HG03135 (cell line): ENCODE results near the gene CRYBA2.
A peak's percentile ranks its signal among the peaks of the same experiment; 100 is the strongest.

Experiments
- ATAC-seq: cut with Tn5 transposase; IDR thresholded peaks from one replicate; pipeline ENCODE4 v1.9.1; 2021; ENCODE audit warnings: mild to moderate bottlenecking, moderate library complexity; ENCODE audit not compliant: unreplicated experiment

CRYBA2 gene

GRCh38 chr2:218983263-218983933 is 9.8 kb downstream of the CRYBA2 start:
- no peak for ATAC-seq

- ATAC-seq, result no peak
Measured at GRCh38 chr2:218982586-218983262, 10.5 kb downstream of the CRYBA2 start.

DNA sequence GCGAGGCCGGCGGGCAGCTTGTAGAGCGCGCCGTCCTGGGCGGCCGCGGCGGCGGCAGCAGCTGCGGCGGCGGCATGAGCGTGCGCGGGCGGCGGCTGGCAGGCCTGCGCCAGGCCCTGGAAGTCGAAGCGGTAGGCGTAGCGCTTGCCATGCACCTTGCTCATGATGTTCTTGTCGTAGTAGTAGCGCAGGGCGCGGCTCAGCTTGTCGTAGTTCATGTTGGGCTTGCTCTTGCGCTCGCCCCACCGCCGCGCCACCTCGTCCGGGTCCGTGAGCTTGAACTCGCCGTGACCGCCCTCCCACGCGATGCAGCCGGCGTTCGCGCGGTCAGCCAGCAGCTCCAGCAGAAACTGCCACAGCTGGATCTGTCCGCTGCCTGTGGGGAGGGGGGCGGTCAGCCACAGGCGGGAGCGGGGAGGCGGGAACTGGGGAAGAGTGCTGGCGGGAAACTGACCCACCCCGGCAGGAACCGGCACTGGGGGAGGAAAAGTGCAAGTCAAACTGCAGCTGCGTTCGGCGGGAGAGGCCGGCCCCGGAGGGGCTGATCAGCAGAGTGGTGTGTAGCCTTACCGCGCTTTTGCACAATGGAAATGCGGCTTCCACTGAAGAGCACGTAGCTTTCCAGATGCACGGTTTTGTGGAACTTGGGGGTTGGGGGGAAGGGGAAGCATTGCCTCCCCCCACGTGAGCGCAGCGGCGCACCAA is 11.2 kb downstream of the CRYBA2 start:
- ATAC-seq, result no peak

DNA sequence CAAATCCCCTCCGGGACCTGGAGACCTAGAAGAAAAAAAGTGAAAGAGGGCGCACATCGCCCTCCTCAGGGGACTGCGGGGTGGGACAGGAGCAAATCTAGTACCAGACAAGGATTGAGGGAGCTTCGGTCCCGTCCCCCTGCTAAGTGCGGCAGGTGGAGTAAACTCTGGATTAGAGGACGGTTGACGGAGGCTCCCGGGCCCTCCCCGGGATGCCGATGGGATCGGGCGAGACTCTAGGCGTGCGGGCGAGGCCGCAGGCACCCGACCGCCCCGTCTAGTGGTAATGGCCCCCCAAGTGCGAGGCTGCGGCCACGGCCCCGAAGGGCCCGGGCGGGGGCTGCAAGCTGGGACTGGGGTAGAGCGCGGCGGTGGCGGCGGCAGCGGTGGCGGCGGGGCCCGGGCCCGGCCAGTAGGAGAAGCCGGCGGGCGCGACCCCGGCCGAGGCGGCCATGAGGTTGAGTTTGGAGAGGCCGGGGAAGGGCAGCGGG is 11.8 kb downstream of the CRYBA2 start:
- ATAC-seq, result no peak

DNA sequence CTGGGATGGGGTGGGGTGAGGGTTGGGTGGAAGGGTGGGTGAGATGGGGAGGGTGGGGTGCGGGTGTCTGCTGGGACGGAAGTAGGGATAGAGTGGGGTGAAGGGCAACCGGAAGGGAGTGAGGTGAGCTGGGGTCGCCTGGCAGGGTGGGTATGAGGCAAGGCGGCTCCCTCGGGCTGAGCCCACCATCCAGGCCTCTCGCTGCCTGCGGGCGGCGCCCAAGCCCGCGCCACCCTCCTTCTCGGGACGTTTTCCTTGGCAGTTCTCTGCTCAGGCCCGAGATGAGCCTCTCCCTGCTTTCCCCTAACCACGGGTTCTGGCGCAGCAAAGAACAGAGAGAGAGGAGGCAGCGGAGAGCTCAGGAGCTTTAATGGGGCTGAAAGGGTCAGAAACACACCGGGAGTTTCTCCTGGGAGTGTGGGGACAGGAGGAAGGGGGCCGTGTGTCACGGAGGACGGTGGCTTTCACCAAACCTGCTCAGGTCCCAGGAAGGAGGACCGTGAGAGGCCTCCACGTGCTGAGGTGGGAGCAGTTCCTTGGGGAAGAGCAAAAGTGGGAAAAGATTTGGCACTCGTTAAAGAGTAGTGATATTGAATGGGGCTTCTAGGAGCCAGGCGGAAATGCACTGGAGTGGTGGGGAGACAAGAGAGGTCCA is 12.4 kb downstream of the CRYBA2 start:
- ATAC-seq, result no peak

DNA sequence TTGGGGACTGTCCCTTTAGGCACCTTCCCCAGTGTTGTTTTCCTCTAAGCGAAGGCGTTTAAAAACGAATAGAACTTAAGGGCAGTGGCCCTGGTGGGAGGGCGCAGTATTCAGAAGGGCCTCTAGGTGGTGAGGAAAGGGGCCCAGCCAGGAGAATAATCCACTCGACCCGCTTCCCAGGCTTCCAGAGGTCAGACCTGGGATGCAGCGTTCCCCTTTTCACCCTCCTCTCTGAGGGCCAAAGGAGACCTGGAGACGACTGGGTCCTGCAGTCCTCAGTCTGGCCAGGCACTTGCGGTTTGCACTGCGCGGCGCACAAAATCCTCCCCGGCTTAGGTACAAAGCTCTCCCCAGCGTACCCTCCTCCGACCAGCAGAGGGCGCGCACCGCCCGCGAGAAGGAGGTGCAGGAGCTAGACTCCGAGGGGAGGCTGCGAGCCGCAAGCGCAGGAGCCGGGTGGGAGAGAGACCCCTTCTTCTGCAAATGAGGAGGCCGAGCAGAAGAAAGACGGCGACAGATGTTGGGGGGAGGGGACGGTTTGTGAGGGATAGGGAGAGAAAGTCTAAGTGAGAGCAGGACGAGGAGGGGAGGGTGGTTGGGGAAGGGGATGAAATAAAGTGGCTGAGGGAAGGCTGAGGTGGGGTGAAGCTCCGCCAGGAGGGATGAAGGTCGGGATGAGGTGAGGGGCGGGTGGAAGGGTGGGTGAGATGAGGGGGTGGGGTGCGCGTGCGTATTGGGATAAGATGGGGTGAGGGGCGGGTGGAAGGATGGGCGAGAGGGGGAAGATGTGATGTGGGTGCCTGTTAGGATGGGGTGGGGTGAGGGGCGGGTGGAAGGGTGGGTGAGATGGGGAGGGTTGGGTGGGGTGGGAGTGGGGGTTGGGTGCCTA is 13.1 kb downstream of the CRYBA2 start:
- ATAC-seq, result peak; percentile 83

DNA sequence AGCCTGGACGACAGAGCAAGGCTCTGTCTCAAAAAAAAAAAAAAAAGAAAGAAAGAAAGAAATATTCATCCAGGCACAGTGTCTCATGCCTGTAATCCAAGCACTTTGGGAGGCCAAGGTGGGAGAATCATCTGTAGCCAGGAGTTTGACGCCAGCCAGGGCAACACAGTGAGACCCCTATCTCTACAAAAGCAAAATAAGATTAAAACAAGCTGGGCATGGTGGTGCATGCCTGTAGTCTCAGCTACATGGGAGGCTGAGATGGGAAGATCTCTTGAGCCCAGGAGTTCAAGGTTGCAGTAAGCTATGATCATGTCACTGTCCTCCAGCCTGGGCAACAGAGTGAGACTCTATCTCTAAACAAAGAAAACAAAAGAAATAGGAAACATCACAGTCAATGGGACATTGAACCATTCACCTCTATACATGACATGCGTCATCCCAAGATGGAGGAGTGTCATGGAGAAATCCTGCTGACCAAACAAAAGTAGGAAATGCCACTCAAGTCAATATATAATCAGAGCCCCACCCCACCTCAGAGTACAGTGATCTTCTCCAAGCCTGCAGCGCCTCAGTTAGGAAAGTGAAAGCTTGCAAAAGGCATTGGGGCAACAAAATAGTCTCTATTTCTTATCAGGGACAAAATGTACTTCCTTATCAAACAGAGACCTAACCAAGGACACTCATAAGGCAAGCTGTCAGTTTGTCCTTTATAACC is 18.0 kb downstream of the CRYBA2 start:
- no peak for ATAC-seq

- no peak for ATAC-seq
Measured at GRCh38 chr2:218970894-218971293, 22.3 kb downstream of the CRYBA2 start.

GRCh38 chr2:218964041-218964771 is 29.0 kb downstream of the CRYBA2 start:
- ATAC-seq, result no peak

GRCh38 chr2:218963601-218964000 is 29.6 kb downstream of the CRYBA2 start:
- no peak for ATAC-seq

- no peak for ATAC-seq
Measured at GRCh38 chr2:218962859-218963492, 30.2 kb downstream of the CRYBA2 start.

DNA sequence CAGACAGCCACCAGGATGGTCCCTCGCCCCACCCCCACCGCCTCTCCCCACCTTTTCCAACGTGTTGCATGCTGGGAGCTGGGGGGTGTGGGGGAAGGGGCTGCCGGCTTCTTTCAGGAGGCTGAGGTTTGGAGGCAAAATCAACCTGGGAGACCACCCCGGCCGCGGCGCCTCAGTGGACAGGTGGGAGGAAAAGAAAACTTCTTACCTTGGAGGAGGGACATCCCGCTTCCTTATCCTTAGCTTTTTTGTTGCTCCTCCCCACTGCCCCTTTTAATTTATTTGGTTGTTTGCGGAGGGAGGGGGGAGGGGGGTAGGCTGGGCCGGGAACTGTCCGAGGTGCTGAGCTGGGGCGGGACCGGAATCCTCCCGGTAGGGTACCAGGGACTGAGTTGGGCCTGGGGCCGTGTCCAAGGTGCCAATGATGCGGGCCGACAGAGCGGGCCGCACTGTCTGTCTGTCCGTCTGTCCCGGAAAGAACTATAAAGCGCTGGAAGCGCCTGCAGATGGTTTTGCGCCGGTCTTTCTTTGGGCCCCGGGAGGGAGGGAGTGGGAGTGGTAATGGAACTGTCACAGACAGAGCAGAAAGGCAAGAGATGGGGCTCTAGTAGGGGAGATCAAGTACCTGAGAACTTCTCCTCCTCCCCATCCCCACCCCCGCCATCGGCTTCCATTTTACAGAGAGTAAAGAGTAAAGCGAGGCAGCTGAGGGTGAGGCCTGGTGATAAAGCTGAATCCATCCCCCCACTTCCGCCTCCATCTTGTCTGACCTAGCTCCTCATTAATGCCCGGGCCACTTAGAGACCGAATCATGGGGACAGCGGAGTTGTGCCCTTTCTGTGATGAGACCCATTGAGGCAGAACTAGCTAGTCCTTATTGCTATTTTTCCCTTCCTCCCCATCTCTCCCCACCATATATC is 31.3 kb downstream of the CRYBA2 start:
- ATAC-seq, result no peak

DNA sequence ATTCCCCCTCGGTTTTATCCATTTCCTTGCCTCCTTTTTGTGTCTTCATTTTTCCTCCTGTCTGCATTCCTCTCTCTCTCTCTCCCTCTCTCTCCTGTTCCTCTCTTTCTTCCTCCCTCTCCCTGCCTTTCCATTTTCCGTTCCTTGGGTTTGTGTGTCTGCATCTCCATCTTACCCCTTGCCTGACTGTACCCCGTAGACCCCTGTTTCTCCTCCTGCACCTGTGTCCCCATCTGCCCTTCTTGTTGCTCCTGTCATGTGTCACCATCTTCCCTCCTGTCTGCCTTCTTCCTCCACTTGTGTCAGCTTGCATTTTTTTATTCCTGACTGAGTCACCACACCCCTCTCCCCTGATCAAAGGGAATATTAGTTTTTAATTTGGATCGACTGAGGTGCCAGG is 32.0 kb downstream of the CRYBA2 start:
- no peak for ATAC-seq

DNA sequence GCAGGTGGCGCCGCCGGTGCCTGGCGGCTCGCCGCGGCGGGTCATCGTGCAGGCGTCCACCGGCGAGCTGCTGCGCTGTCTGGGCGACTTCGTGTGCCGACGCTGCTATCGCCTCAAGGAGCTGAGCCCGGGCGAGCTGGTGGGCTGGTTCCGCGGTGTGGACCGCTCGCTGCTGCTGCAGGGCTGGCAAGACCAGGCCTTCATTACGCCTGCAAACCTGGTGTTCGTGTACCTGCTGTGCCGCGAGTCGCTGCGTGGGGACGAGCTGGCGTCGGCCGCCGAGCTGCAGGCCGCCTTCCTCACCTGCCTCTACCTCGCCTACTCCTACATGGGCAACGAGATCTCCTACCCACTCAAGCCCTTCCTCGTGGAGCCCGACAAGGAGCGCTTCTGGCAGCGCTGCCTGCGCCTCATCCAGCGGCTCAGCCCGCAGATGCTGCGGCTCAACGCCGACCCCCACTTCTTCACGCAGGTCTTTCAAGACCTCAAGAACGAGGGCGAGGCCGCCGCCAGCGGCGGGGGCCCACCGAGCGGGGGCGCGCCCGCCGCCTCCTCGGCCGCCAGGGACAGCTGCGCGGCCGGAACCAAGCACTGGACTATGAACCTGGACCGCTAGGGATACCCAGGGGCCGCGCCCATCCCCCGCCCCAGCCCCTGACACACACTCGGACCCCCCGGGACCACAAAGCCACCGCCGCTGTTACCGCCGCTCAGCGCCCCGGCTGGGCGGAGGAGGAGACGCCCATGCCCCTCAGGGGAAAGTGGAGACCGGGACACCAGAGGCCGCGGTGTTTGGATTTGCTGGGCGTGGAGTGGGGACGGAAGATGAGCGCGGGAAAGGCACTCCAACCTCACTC is 32.7 kb downstream of the CRYBA2 start:
- no peak for ATAC-seq

DNA sequence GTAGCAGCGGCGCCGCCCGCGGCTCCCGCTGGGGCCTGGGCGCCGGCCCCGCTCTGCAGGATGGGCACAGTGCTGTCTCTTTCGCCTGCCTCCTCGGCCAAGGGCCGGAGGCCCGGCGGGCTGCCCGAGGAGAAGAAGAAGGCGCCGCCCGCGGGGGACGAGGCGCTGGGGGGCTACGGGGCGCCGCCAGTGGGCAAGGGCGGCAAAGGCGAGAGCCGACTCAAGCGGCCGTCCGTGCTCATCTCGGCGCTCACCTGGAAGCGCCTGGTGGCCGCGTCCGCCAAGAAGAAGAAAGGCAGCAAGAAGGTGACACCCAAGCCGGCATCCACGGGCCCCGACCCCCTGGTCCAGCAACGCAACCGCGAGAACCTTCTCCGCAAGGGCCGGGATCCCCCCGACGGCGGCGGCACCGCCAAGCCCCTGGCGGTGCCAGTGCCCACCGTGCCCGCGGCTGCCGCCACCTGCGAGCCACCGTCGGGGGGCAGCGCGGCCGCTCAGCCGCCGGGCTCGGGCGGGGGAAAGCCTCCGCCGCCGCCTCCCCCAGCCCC is 33.4 kb downstream of the CRYBA2 start:
- no peak for ATAC-seq

- ATAC-seq, result peak; percentile 89
Measured at GRCh38 chr2:218959141-218959731, 34.0 kb downstream of the CRYBA2 start, which contains the start of gene CDK5R2. Gene CDK5R2 (plus strand): TSS chr2:218959666. CDS start chr2:218959821, 155 bp downstream.
